ENCODE results near the gene CSNK1E. TPM values are rescaled to one million over a fixed set of nuclear protein-coding genes. Genes with fewer than 3 reads are reported as not detected.

Gene CSNK1E
- total and polyA plus RNA-seq, 7 donors: 33.4 to 193 (median 50.1) TPM

GRCh38 chr22:38314933-38315822, 2.1 kb downstream of the CSNK1E start:
- Histone ChIP-seq H3K4me1 (peaks cover 45% of the 10 kb centered on the region), H3K27ac (peak overlapping the region; percentile 96), H3K27me3 (ENCODE audit: insufficient read depth in 3 of 3, low read length in 2 of 3) (no peaks in the 10 kb centered on the region), H3K4me3 (peak overlapping the region; percentile 76), H3K36me3 (ENCODE audit: insufficient read depth in 1 of 2, low read depth in 1 of 2) (peaks cover 0 to 4% of the 10 kb centered on the region in 2 donors), H3K9me3 (no peaks in the 10 kb centered on the region)
- TF ChIP-seq, protein P1, sequence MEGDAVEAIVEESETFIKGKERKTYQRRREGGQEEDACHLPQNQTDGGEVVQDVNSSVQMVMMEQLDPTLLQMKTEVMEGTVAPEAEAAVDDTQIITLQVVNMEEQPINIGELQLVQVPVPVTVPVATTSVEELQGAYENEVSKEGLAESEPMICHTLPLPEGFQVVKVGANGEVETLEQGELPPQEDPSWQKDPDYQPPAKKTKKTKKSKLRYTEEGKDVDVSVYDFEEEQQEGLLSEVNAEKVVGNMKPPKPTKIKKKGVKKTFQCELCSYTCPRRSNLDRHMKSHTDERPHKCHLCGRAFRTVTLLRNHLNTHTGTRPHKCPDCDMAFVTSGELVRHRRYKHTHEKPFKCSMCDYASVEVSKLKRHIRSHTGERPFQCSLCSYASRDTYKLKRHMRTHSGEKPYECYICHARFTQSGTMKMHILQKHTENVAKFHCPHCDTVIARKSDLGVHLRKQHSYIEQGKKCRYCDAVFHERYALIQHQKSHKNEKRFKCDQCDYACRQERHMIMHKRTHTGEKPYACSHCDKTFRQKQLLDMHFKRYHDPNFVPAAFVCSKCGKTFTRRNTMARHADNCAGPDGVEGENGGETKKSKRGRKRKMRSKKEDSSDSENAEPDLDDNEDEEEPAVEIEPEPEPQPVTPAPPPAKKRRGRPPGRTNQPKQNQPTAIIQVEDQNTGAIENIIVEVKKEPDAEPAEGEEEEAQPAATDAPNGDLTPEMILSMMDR (IDR thresholded peaks at IDR 0.05): no peak
- ATAC-seq (peak in 2 of 4 donors; percentile 7 to 20), DNase-seq (no peak)
- intact Hi-C loops (cut with DNase I): loop anchor here in 1 of 2 donors (5.0 kb wide), 1 partner anchor 43 kb away; the partner anchor contains the start of gene TMEM184B
- WGBS, 3 donors: 7 to 14% (median 9%) methylated on average over 21 of the region's 21 CpGs

GRCh38 chr22:38314051-38314932, 2.9 kb downstream of the CSNK1E start:
- peak overlapping the region; percentile 76 for H3K4me3 ChIP-seq
- H3K4me1 ChIP-seq: peaks cover 54% of the 10 kb centered on the region
- DNase-seq (no peak), ATAC-seq (no peak)
- intact Hi-C loops (cut with DNase I): no loop called here
- TF ChIP-seq, protein P1 (IDR thresholded peaks at IDR 0.05): no peak
- H3K27ac ChIP-seq: peak overlapping the region; percentile 96
- no peaks in the 10 kb centered on the region for H3K9me3 ChIP-seq
- peaks cover 0 to 4% of the 10 kb centered on the region in 2 donors for H3K36me3 ChIP-seq (ENCODE audit: insufficient read depth in 1 of 2, low read depth in 1 of 2)
- 50 to 56% (median 51%) methylated on average over 23 of the region's 23 CpGs for WGBS, 3 donors
- H3K27me3 ChIP-seq (ENCODE audit: insufficient read depth in 3 of 3, low read length in 2 of 3): no peaks in the 10 kb centered on the region

DNA sequence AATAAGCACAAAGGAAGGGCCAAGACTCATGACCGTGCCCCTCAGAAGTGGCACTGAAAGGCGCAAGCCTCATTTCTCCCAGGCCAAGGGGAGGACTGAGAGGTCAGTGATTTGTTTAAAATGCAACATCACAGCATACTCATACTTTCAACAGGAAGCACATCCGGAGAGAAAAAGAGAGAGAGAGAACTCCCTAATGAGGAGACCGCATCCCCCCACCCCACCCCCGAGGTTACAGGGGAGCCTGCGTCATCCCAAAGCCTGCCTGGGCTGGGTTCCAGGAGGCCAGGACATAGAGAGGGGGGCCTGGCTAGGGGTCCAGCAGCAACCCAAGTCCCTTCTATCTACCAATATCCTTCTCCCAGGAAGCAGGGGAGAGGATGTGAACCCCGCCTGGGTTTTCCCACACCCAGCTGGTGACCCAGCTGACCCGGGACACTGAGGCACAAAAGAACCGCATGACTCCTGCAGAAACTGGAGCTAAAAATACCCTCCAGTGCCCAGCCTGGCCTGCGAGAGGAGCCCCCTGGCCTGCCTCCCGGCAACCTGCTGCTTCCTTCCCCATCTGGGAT, 3.8 kb downstream of the CSNK1E start:
- Histone ChIP-seq H3K27ac (peak overlapping the region; percentile 96), H3K4me1 (peaks cover 62% of the 10 kb centered on the region), H3K4me3 (peak overlapping the region; percentile 76), H3K36me3 (ENCODE audit: insufficient read depth in 1 of 2, low read depth in 1 of 2) (peaks cover 0 to 4% of the 10 kb centered on the region in 2 donors), H3K27me3 (ENCODE audit: insufficient read depth in 3 of 3, low read length in 2 of 3) (no peaks in the 10 kb centered on the region), H3K9me3 (no peaks in the 10 kb centered on the region)
- TF ChIP-seq, protein P1 (IDR thresholded peaks at IDR 0.05): no peak
- peak; percentile 78 to 88 for DNase-seq
- intact Hi-C loops (cut with DNase I): no loop called here
- 17 to 28% (median 19%) methylated on average over 11 of the region's 11 CpGs for WGBS, 3 donors
- ATAC-seq: peak in 3 of 4 donors; percentile 11 to 22 (median 16)

GRCh38 chr22:38312261-38312800, 4.9 kb downstream of the CSNK1E start:
- DNase-seq (no peak), ATAC-seq (no peak)
- intact Hi-C loops (cut with DNase I): no loop called here
- TF ChIP-seq, protein P1 (IDR thresholded peaks at IDR 0.05): no peak
- Histone ChIP-seq H3K36me3 (ENCODE audit: insufficient read depth in 1 of 2, low read depth in 1 of 2) (peaks cover 0 to 11% of the 10 kb centered on the region in 2 donors), H3K9me3 (no peaks in the 10 kb centered on the region), H3K4me1 (peaks cover 64% of the 10 kb centered on the region), H3K27ac (peak overlapping the region; percentile 96), H3K4me3 (no peak overlapping the region), H3K27me3 (ENCODE audit: insufficient read depth in 3 of 3, low read length in 2 of 3) (no peaks in the 10 kb centered on the region)
- 78 to 90% (median 82%) methylated on average over 7 of the region's 7 CpGs for WGBS, 3 donors

Data from psoas muscle (tissue), 8 donors.